HEK293 (cell line): ENCODE results near the gene FAM240B.

Experiments
- CTCF ChIA-PET: fragments of 350-600 bp; formaldehyde crosslinking; extraction: SDS; loops from one replicate; lab custom pipeline; 2021; ENCODE audit warnings: antibody characterized with exemption; lab: Yijun Ruan, JAX
- POLR2A ChIA-PET: fragments of 300-600 bp; formaldehyde crosslinking; extraction: SDS; loops from one replicate; lab custom pipeline; 2020; ENCODE audit warnings: antibody characterized with exemption, inconsistent platforms; lab: Yijun Ruan, JAX
- H3K27ac ChIP-seq: fragments of 200-500 bp; sonication (Bioruptor generic); 2 replicates; pipeline ENCODE4 v1.5.1; 2014; ENCODE audit warnings: low read depth, low read length, control low read depth, inconsistent platforms; ENCODE audit errors: extremely low read depth
- H3K36me3 ChIP-seq, 2 experiments: fragments of 200-500 bp in 1 of 2; sonication (Bioruptor generic) in 1 of 2; 1 replicate in 1 of 2; 2 replicates in 1 of 2; pipeline ENCODE4 v1.5.1; 2014 to 2017; ENCODE audit warnings: inconsistent platforms in 2 of 2, low read length in 2 of 2; ENCODE audit not compliant: control insufficient read depth in 2 of 2, insufficient read depth in 1 of 2
- H3K4me1 ChIP-seq: fragments of 200-500 bp; sonication (Bioruptor generic); 2 replicates; pipeline ENCODE4 v1.5.1; 2014; ENCODE audit warnings: mild to moderate bottlenecking, low read length, inconsistent platforms; ENCODE audit not compliant: control insufficient read depth, insufficient read depth
- H3K4me3 ChIP-seq: 2 replicates; pipeline ENCODE4 v1.5.1; 2011; ENCODE audit warnings: low read depth, mild to moderate bottlenecking, control low read depth, low read length, moderate library complexity
- H3K9me3 ChIP-seq: fragments of 200-500 bp; sonication (Bioruptor generic); 2 replicates; pipeline ENCODE4 v1.5.1; 2014; ENCODE audit warnings: low read depth, low read length, inconsistent platforms; ENCODE audit not compliant: control insufficient read depth, insufficient read depth
- EGR2 ChIP-seq: fragments of 450-650 bp; formaldehyde crosslinking; IDR thresholded peaks from 2 replicates; pipeline ENCODE4 v1.5.1; 2016; ENCODE audit warnings: low read depth, missing biosample characterization, missing genetic modification characterization
- GLIS1 ChIP-seq: fragments of 450-650 bp; formaldehyde crosslinking; IDR thresholded peaks from 2 replicates; pipeline ENCODE4 v1.5.1; 2016; ENCODE audit warnings: missing biosample characterization, missing genetic modification characterization
- KLF16 ChIP-seq: fragments of 450-650 bp; formaldehyde crosslinking; IDR thresholded peaks from 2 replicates; pipeline ENCODE4 v1.5.1; 2017; ENCODE audit warnings: missing biosample characterization, missing genetic modification characterization
- PRDM1 ChIP-seq: fragments of 450-650 bp; formaldehyde crosslinking; IDR thresholded peaks from 2 replicates; pipeline ENCODE4; 2016; ENCODE audit warnings: missing biosample characterization, missing genetic modification characterization
- ZBTB20 ChIP-seq: fragments of 450-650 bp; formaldehyde crosslinking; IDR thresholded peaks from 2 replicates; pipeline ENCODE4 v1.5.1; 2016; ENCODE audit warnings: missing biosample characterization, missing genetic modification characterization
- ZNF391 ChIP-seq: fragments of 450-650 bp; formaldehyde crosslinking; IDR thresholded peaks from 2 replicates; pipeline ENCODE4 v1.5.1; 2016; ENCODE audit warnings: low read depth, missing biosample characterization, missing genetic modification characterization, borderline replicate concordance
- ZNF530 ChIP-seq: fragments of 450-650 bp; formaldehyde crosslinking; IDR thresholded peaks from 2 replicates; pipeline ENCODE4 v1.5.1; 2016; ENCODE audit warnings: low read depth, missing biosample characterization, missing genetic modification characterization
- ZNF623 ChIP-seq: fragments of 450-650 bp; formaldehyde crosslinking; IDR thresholded peaks from 2 replicates; pipeline ENCODE4 v1.5.1; 2016; ENCODE audit warnings: missing biosample characterization, missing genetic modification characterization
- ZNF747 ChIP-seq: fragments of 450-650 bp; formaldehyde crosslinking; IDR thresholded peaks from 2 replicates; pipeline ENCODE4 v1.5.1; 2016; ENCODE audit warnings: missing biosample characterization, missing genetic modification characterization
- ZSCAN23 ChIP-seq: fragments of 450-650 bp; formaldehyde crosslinking; IDR thresholded peaks from 2 replicates; pipeline ENCODE4 v1.5.1; 2016; ENCODE audit warnings: missing biosample characterization, missing genetic modification characterization
- TF ChIP-seq, protein P1 (sequence below): fragments of 450-650 bp; formaldehyde crosslinking; IDR thresholded peaks from 2 replicates; pipeline ENCODE4 v1.5.1; 2017; ENCODE audit warnings: missing biosample characterization, missing genetic modification characterization
- TF ChIP-seq, protein P2 (sequence below): fragments of 450-650 bp; formaldehyde crosslinking; IDR thresholded peaks from 2 replicates; pipeline ENCODE4 v1.5.1; 2016; ENCODE audit warnings: missing biosample characterization, missing genetic modification characterization
- TF ChIP-seq, protein P3 (sequence below): fragments of 450-650 bp; formaldehyde crosslinking; IDR thresholded peaks from 2 replicates; pipeline ENCODE4 v1.5.1; 2016; ENCODE audit warnings: missing biosample characterization, missing genetic modification characterization

FAM240B gene

DNA sequence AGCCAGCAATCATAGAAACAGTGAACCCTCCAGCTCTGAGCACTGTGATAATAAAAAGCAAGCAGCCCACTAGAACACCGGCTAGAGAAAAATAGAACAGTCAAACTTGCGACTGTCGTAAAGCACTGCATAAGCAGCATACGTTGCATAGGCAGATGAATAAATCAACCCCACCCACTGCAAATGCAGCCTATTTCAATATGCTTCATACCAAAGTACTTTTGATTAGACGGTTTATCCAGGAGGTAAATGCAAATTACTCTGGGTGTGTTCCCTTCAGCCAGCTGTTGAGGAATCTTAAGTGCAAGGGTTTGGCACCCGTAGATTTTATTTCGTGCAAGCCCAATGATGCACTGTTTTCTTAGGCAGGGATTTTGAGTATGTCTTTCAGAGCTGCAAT, 67.4 kb downstream of the FAM240B start:
- TF ChIP-seq, protein P1, sequence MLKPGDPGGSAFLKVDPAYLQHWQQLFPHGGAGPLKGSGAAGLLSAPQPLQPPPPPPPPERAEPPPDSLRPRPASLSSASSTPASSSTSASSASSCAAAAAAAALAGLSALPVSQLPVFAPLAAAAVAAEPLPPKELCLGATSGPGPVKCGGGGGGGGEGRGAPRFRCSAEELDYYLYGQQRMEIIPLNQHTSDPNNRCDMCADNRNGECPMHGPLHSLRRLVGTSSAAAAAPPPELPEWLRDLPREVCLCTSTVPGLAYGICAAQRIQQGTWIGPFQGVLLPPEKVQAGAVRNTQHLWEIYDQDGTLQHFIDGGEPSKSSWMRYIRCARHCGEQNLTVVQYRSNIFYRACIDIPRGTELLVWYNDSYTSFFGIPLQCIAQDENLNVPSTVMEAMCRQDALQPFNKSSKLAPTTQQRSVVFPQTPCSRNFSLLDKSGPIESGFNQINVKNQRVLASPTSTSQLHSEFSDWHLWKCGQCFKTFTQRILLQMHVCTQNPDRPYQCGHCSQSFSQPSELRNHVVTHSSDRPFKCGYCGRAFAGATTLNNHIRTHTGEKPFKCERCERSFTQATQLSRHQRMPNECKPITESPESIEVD (tag by site-specific recombination) = no peak
- TF ChIP-seq, protein P2, sequence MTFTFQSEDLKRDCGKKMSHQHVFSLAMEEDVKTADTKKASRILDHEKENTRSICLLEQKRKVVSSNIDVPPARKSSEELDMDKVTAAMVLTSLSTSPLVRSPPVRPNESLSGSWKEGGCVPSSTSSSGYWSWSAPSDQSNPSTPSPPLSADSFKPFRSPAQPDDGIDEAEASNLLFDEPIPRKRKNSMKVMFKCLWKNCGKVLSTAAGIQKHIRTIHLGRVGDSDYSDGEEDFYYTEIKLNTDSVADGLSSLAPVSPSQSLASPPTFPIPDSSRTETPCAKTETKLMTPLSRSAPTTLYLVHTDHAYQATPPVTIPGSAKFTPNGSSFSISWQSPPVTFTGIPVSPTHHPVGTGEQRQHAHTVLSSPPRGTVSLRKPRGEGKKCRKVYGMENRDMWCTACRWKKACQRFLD (tag by site-specific recombination) = no peak
- Histone ChIP-seq H3K9me3 (no peaks in the 10 kb centered on the region), H3K36me3 (no peaks in the 10 kb centered on the region), H3K27ac (no peak overlapping the region), H3K4me1 (no peaks in the 10 kb centered on the region), H3K4me3 (no peak overlapping the region)
- POLR2A ChIA-PET = no interaction called here
- CTCF ChIA-PET = interaction anchor here (2.7 kb wide), 1 partner anchor 10 kb away, joined by 15 read pairs; no protein-coding TSS in a partner anchor

DNA sequence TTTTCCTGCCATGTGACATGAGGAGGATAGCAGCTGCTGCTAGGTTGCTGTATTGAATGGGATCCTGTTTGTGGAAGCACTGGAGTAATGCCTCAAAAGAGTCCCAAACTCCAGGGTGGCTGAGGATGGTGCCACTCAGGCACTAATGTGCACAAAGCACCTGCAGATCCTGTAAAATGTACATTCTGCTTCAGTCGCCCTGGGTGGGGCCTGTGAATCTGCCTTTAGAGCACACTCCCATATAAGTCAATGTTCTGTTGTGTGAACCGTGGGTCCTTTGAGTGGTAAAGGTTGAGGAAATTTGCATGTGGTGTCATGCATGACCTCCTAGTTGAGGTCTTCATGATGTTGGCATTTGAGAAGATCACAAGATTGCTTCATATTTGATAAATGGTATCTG, 67.9 kb downstream of the FAM240B start:
- ChIA-PET CTCF (interaction anchor here (2.7 kb wide), 1 partner anchor 10 kb away, joined by 15 read pairs; no protein-coding TSS in a partner anchor), POLR2A (no interaction called here)
- no peaks in the 10 kb centered on the region for H3K9me3 ChIP-seq
- no peak overlapping the region for H3K4me3 ChIP-seq
- TF ChIP-seq ZSCAN23 (tag by site-specific recombination) (no peak), KLF16 (no peak), ZNF391 (tag by site-specific recombination) (no peak), ZBTB20 (tag by site-specific recombination) (no peak), GLIS1 (tag by site-specific recombination) (no peak)
- TF ChIP-seq, protein P3, sequence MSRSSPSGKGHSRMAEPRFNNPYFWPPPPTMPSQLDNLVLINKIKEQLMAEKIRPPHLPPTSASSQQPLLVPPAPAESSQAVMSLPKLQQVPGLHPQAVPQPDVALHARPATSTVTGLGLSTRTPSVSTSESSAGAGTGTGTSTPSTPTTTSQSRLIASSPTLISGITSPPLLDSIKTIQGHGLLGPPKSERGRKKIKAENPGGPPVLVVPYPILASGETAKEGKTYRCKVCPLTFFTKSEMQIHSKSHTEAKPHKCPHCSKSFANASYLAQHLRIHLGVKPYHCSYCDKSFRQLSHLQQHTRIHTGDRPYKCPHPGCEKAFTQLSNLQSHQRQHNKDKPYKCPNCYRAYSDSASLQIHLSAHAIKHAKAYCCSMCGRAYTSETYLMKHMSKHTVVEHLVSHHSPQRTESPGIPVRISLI (tag by site-specific recombination) = no peak
- no peaks in the 10 kb centered on the region for H3K36me3 ChIP-seq
- H3K27ac ChIP-seq = no peak overlapping the region
- no peaks in the 10 kb centered on the region for H3K4me1 ChIP-seq

DNA sequence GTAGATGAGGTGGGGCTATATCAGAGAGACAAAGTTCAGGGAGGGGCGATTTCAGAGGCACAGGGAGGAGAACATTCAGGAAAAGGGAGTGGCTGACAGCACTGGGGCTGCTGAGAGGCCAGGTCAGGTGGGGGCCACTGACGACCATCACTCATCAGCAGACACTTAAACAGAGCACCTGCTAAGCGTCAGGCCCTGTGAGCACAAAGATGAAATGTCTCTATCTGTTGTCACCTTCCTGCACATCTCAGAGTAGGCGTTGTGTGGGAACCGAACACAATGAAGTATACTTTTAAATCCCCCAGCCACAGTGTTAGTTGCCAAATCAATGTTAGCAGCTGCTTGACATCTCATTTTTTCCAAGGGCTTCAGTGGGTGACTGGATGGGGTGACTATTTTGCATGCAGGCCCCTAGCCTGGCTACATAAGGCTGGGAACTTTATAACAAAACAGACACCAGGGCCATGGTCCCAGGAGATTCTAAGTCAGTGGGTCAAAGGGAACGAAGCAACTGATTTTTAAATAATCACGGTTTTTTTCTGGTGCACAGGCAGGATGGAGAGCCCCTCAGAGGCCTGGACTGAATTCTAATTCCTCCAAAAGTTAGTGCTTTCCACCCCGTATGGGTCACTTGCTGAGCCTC, 68.4 kb downstream of the FAM240B start:
- Histone ChIP-seq H3K4me3 (no peak overlapping the region), H3K9me3 (no peaks in the 10 kb centered on the region), H3K36me3 (no peaks in the 10 kb centered on the region), H3K4me1 (no peaks in the 10 kb centered on the region), H3K27ac (no peak overlapping the region)
- ChIA-PET POLR2A (no interaction called here), CTCF (interaction anchor here (2.7 kb wide), 1 partner anchor 9 kb away, joined by 15 read pairs; no protein-coding TSS in a partner anchor)
- TF ChIP-seq EGR2 (0 out of 2 replicates have a peak, but pooled peaks have one; percentile 8), ZBTB20 (tag by site-specific recombination) (no peak)

DNA sequence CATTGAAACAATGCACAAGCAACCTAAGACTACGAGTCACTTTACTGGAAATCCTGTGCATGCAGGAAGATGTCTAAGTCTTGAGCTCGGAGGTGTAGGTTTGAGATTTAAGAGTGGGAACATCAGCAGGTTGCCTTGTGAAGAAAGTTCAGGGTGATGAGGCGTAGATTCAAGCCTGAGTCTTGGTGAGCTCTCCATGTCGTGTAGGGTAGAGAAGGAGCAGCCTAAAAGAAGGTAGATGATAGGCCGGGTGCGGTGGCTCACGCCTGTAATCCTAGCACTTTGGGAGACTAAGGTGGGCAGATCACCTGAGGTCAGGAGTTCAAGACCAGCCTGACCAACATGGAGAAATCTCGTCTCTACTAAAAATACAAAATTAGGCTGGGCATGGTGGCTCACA, 69.4 kb downstream of the FAM240B start:
- H3K27ac ChIP-seq = no peak overlapping the region
- H3K4me3 ChIP-seq = no peak overlapping the region
- H3K4me1 ChIP-seq = no peaks in the 10 kb centered on the region
- ChIA-PET POLR2A (no interaction called here), CTCF (interaction anchor here (1.3 kb wide), 1 partner anchor 8 kb away, joined by 4 read pairs; no protein-coding TSS in a partner anchor)
- H3K9me3 ChIP-seq = no peaks in the 10 kb centered on the region
- H3K36me3 ChIP-seq = no peaks in the 10 kb centered on the region
- no peak for TF ChIP-seq ZNF530 (tag by site-specific recombination)
- TF ChIP-seq ZNF623 (tag by site-specific recombination) = no peak
- no peak for TF ChIP-seq PRDM1 (tag by site-specific recombination)
- TF ChIP-seq ZNF747 = no peak
